Measurements from ENCODE around the gene MZT1.

GRCh38 chr13:72774019-72774418 is 46.6 kb upstream of the MZT1 start:
- TF ChIP-seq HDAC2 (IDR thresholded peaks at IDR 0.05) (no peak), JUNB (CRISPR knock-in tag; conservative IDR thresholded peaks at IDR 0.05) (no peak), ZFX (CRISPR knock-in tag; IDR thresholded peaks at IDR 0.05) (no peak), ZNF3 (CRISPR knock-in tag; IDR thresholded peaks at IDR 0.05) (no peak)
- TF ChIP-seq, protein P1, sequence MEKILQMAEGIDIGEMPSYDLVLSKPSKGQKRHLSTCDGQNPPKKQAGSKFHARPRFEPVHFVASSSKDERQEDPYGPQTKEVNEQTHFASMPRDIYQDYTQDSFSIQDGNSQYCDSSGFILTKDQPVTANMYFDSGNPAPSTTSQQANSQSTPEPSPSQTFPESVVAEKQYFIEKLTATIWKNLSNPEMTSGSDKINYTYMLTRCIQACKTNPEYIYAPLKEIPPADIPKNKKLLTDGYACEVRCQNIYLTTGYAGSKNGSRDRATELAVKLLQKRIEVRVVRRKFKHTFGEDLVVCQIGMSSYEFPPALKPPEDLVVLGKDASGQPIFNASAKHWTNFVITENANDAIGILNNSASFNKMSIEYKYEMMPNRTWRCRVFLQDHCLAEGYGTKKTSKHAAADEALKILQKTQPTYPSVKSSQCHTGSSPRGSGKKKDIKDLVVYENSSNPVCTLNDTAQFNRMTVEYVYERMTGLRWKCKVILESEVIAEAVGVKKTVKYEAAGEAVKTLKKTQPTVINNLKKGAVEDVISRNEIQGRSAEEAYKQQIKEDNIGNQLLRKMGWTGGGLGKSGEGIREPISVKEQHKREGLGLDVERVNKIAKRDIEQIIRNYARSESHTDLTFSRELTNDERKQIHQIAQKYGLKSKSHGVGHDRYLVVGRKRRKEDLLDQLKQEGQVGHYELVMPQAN (IDR thresholded peaks at IDR 0.05; ENCODE audit: borderline replicate concordance), result no peak
